ENCODE data around the gene CFH.
"Not testable (repeated sequence)": the region's sequence is repeated elsewhere in the genome, so short reads cannot be mapped to it uniquely, and the experiment has no call there.

Gene CFH

GRCh38 chr1:196623079-196623478, 28.8 kb upstream of the CFH start:
- DNase-seq (ENCODE audit: extremely low read depth, low read depth): no peak
- TF ChIP-seq, protein P1, sequence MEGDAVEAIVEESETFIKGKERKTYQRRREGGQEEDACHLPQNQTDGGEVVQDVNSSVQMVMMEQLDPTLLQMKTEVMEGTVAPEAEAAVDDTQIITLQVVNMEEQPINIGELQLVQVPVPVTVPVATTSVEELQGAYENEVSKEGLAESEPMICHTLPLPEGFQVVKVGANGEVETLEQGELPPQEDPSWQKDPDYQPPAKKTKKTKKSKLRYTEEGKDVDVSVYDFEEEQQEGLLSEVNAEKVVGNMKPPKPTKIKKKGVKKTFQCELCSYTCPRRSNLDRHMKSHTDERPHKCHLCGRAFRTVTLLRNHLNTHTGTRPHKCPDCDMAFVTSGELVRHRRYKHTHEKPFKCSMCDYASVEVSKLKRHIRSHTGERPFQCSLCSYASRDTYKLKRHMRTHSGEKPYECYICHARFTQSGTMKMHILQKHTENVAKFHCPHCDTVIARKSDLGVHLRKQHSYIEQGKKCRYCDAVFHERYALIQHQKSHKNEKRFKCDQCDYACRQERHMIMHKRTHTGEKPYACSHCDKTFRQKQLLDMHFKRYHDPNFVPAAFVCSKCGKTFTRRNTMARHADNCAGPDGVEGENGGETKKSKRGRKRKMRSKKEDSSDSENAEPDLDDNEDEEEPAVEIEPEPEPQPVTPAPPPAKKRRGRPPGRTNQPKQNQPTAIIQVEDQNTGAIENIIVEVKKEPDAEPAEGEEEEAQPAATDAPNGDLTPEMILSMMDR (IDR thresholded peaks at IDR 0.05; ENCODE audit: low read depth, low read length): no peak

DNA sequence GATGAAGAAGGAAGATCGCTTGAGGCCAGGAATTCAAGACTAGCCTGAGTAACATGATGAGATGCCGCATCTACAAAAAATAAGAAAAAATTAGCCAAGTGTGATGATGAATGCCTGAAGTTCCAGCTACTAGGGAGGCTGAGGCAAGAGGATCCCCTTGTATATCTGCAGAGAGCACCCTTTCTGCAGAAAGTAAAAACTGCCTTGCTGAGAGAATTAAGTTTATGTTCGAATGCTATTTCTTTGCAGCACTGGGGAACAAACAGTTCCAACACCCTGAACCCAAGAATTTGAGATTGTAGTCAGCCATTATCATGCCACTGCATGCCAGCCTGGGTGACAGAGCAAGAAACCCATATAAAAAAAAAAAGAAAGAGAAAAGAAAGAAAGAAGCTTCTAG, 23.0 kb upstream of the CFH start:
- no peak for DNase-seq (ENCODE audit: extremely low read depth, low read depth)
- TF ChIP-seq, protein P1 (IDR thresholded peaks at IDR 0.05; ENCODE audit: low read depth, low read length): no peak

GRCh38 chr1:196637606-196638005, 14.2 kb upstream of the CFH start:
- DNase-seq (ENCODE audit: extremely low read depth, low read depth): no peak
- TF ChIP-seq, protein P1 (IDR thresholded peaks at IDR 0.05; ENCODE audit: low read depth, low read length): no peak

DNA sequence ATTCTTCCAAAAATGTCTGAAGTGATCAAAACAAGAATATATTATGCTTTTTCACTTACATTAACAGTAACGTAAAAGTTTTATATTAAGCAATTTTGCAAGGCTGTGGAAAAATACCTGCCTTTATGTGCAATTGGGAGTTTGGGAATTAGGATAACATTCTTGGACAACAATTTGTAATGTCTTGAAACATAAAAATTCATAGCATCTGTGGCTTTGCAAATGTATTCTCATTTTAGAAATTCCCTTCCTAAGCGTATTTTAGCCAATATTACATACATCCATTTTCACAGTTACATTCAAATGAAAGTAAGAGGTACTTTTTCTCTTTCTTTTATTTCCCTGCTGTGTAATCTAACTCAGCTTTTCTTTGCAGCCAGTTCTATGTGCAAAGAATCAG, 13.4 kb upstream of the CFH start:
- no peak for DNase-seq (ENCODE audit: extremely low read depth, low read depth)
- TF ChIP-seq, protein P1 (IDR thresholded peaks at IDR 0.05; ENCODE audit: low read depth, low read length): no peak

DNA sequence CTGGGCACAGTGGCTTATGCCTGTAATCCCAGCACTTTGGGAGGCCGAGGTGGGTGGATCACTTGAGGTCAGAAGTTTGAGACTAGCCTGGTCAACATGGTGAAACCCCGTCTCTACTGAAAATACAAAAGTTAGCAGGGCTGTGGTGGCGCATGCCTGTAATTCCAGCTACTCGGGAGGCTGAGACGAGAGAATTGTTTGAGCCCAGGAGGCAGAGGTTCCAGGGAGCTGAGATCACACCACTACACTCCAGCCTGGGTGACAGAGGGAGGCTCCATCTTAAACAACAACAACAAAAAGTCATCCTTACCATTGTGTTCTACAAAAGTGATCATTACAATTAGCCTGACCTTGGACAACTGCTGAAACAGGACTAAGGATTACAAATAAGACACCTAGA, 12.6 kb upstream of the CFH start:
- not testable (repeated sequence) for DNase-seq (ENCODE audit: extremely low read depth, low read depth)

GRCh38 chr1:196640976-196641375, 10.9 kb upstream of the CFH start:
- no peak for DNase-seq (ENCODE audit: extremely low read depth, low read depth)
- TF ChIP-seq, protein P1 (IDR thresholded peaks at IDR 0.05; ENCODE audit: low read depth, low read length): no peak

GRCh38 chr1:196649990-196650389, 1.9 kb upstream of the CFH start:
- TF ChIP-seq, protein P1 (IDR thresholded peaks at IDR 0.05; ENCODE audit: low read depth, low read length): no peak
- DNase-seq (ENCODE audit: extremely low read depth, low read depth): no peak

- TF ChIP-seq, protein P1 (IDR thresholded peaks at IDR 0.05; ENCODE audit: low read depth, low read length): no peak
- no peak for DNase-seq (ENCODE audit: extremely low read depth, low read depth)
These were observed 1.4 kb upstream of the CFH start for GRCh38 chr1:196650403-196650802.
